IMR-90 (cell line): ENCODE measurements around the gene PTPN3. TPM values are rescaled to one million over a fixed set of nuclear protein-coding genes. Genes with fewer than 3 reads are reported as not detected.

ENCODE experiments used
- ATAC-seq: fragments of 200-7000 bp; cut with Tn5 transposase; 2 replicates; pipeline ENCODE4 v1.9.1; 2020; ENCODE audit warnings: low read depth, mild to moderate bottlenecking, moderate library complexity
- BruUV-seq: library from RNA; stranded (reverse); fragments of 400-500 nt; replicated peaks from 2 replicates; lab custom pipeline; 2021; lab: Mats Ljungman, UMichigan
- CTCF ChIA-PET: fragments of 300-600 bp; formaldehyde crosslinking; extraction: SDS; loops from one replicate; lab custom pipeline; 2021; ENCODE audit warnings: antibody characterized with exemption; lab: Yijun Ruan, JAX
- POLR2A ChIA-PET: fragments of 300-600 bp; sonication (Branson Sonifier 250); formaldehyde crosslinking; loops from one replicate; lab custom pipeline; 2022; ENCODE audit warnings: antibody characterized with exemption; ENCODE audit not compliant: unreplicated experiment; lab: Charles Lee
- DNase-seq: peaks from one replicate; pipeline ENCODE4 v3.0.0; 2013
- H2AFZ ChIP-seq: replicated peaks from 2 replicates; pipeline ENCODE3; 2013; ENCODE audit warnings: low read length, mild to moderate bottlenecking; ENCODE audit not compliant: poor library complexity
- H2AK5ac ChIP-seq: 2 replicates; pipeline ENCODE4 v1.6.1; 2013; ENCODE audit warnings: low read depth, low read length, inconsistent platforms
- H2AK9ac ChIP-seq: replicated peaks from 2 replicates; pipeline ENCODE3; 2013; ENCODE audit warnings: mild to moderate bottlenecking, low read depth, low read length, moderate library complexity; ENCODE audit not compliant: poor library complexity
- H2BK120ac ChIP-seq: 2 replicates; pipeline ENCODE4 v1.6.1; 2013; ENCODE audit warnings: low read depth, low read length, inconsistent platforms
- H2BK15ac ChIP-seq: 3 replicates; pipeline ENCODE4 v1.6.1; 2013; ENCODE audit warnings: low read depth, low read length, inconsistent platforms
- H2BK20ac ChIP-seq: 2 replicates; pipeline ENCODE4 v1.6.1; 2013; ENCODE audit warnings: low read depth, mild to moderate bottlenecking, inconsistent platforms, low read length, moderate library complexity
- H2BK5ac ChIP-seq: 2 replicates; pipeline ENCODE4 v1.6.1; 2013; ENCODE audit warnings: mild to moderate bottlenecking, low read depth, low read length, inconsistent platforms; ENCODE audit not compliant: poor library complexity, severe bottlenecking
- H3K14ac ChIP-seq: replicated peaks from 2 replicates; pipeline ENCODE4 v1.6.1; 2013; ENCODE audit warnings: low read depth, low read length, inconsistent platforms
- H3K18ac ChIP-seq: 2 replicates; pipeline ENCODE4 v1.6.1; 2013; ENCODE audit warnings: low read depth, low read length, control low read depth
- H3K23ac ChIP-seq: 2 replicates; pipeline ENCODE4 v1.6.1; 2013; ENCODE audit warnings: low read depth, low read length, inconsistent platforms
- H3K27ac ChIP-seq: 2 replicates; pipeline ENCODE4 v1.5.1; 2013; ENCODE audit warnings: mild to moderate bottlenecking, control low read depth, low read length; ENCODE audit not compliant: insufficient read depth
- H3K27me3 ChIP-seq: 2 replicates; pipeline ENCODE4 v1.6.1; 2013; ENCODE audit warnings: low read length; ENCODE audit not compliant: control insufficient read depth, insufficient read depth
- H3K36me3 ChIP-seq: 2 replicates; pipeline ENCODE4 v1.6.1; 2013; ENCODE audit warnings: low read length, mixed read lengths; ENCODE audit not compliant: control insufficient read depth, insufficient read depth
- H3K4ac ChIP-seq: 2 replicates; pipeline ENCODE4 v1.6.1; 2013; ENCODE audit warnings: low read depth, low read length, inconsistent platforms
- H3K4me1 ChIP-seq: 2 replicates; pipeline ENCODE4 v1.6.1; 2013; ENCODE audit warnings: low read length, mixed read lengths; ENCODE audit not compliant: control insufficient read depth, insufficient read depth
- H3K4me2 ChIP-seq: 2 replicates; pipeline ENCODE4 v1.6.1; 2013; ENCODE audit warnings: low read depth, mild to moderate bottlenecking, control low read depth, low read length, moderate library complexity
- H3K4me3 ChIP-seq: 2 replicates; pipeline ENCODE4 v1.5.1; 2013; ENCODE audit warnings: low read depth, mild to moderate bottlenecking, control low read depth, low read length, moderate library complexity; ENCODE audit not compliant: insufficient read depth
- H3K56ac ChIP-seq: 2 replicates; pipeline ENCODE4 v1.6.1; 2013; ENCODE audit warnings: low read length, inconsistent platforms; ENCODE audit not compliant: insufficient read depth; ENCODE audit errors: extremely low read depth
- H3K79me1 ChIP-seq, 2 experiments: 2 replicates each; pipeline ENCODE4 v1.6.1; 2013; ENCODE audit warnings: low read length in 2 of 2, inconsistent platforms in 1 of 2, low read depth in 1 of 2
- H3K9ac ChIP-seq: 2 replicates; pipeline ENCODE4 v1.6.1; 2013; ENCODE audit warnings: low read depth, low read length, control low read depth
- H3K9me1 ChIP-seq: 2 replicates; pipeline ENCODE4 v1.6.1; 2013; ENCODE audit warnings: low read length, inconsistent platforms; ENCODE audit not compliant: insufficient read depth
- H3K9me3 ChIP-seq: 2 replicates; pipeline ENCODE4 v1.6.1; 2013; ENCODE audit warnings: low read length; ENCODE audit not compliant: control insufficient read depth, insufficient read depth
- H4K20me1 ChIP-seq: 2 replicates; pipeline ENCODE4 v1.6.1; 2013; ENCODE audit warnings: low read length, inconsistent platforms; ENCODE audit not compliant: insufficient read depth
- H4K5ac ChIP-seq: 2 replicates; pipeline ENCODE4 v1.6.1; 2013; ENCODE audit warnings: mild to moderate bottlenecking, low read depth, low read length, control low read depth
- H4K8ac ChIP-seq, 2 experiments: 2 replicates each; pipeline ENCODE4 v1.6.1; 2013; ENCODE audit warnings: low read depth in 2 of 2, low read length in 2 of 2, control low read depth in 1 of 2, inconsistent platforms in 1 of 2
- H4K91ac ChIP-seq: 2 replicates; pipeline ENCODE4 v1.6.1; 2013; ENCODE audit warnings: low read depth, low read length, inconsistent platforms; ENCODE audit not compliant: insufficient read depth
- BHLHE40 ChIP-seq: fragments of 150-350 bp; IDR thresholded peaks from 2 replicates; pipeline ENCODE4 v1.6.1; 2016; ENCODE audit warnings: mild to moderate bottlenecking, low read depth, low read length
- FOS ChIP-seq: fragments of 150-350 bp; IDR thresholded peaks from 2 replicates; pipeline ENCODE4 v1.6.1; 2016; ENCODE audit warnings: low read depth, low read length
- MAZ ChIP-seq: IDR thresholded peaks from 2 replicates; pipeline ENCODE4 v1.6.1; 2012; ENCODE audit warnings: low read depth, mild to moderate bottlenecking, low read length, improper control_type of control experiment, moderate library complexity, borderline replicate concordance
- NFE2L2 ChIP-seq: fragments of 150-350 bp; IDR thresholded peaks from 2 replicates; pipeline ENCODE4 v1.6.1; 2016; ENCODE audit warnings: low read depth, mild to moderate bottlenecking, low read length
- POLR2A ChIP-seq: IDR thresholded peaks from 2 replicates; pipeline ENCODE4 v1.6.1; 2012; ENCODE audit warnings: mild to moderate bottlenecking, low read depth, low read length
- RAD21 ChIP-seq: IDR thresholded peaks from 2 replicates; pipeline ENCODE4 v1.6.1; 2012; ENCODE audit warnings: low read length, improper control_type of control experiment
- SMC3 ChIP-seq: fragments of 150-350 bp; IDR thresholded peaks from 2 replicates; pipeline ENCODE4 v1.6.1; 2016; ENCODE audit warnings: low read depth, mild to moderate bottlenecking, antibody characterized with exemption, low read length, moderate library complexity
- WGBS, 2 experiments: methylation state at CpG; one replicate each; pipeline versions ENCODE4 v1.1.5 to v1.1.7; 2013; ENCODE audit warnings: missing lambda C conversion rate in 2 of 2; ENCODE audit not compliant: insufficient read length in 1 of 2; ENCODE audit errors: extremely low coverage in 2 of 2; 5-methylcytosine and 5-hydroxymethylcytosine counted together
- dilution Hi-C: fragments of 300-500 bp; cut with HindIII; formaldehyde crosslinking; loops from one replicate; pipeline ENCODE4 v1.14.3; 2018; ENCODE audit warnings: low sequenced_read_pairs; ENCODE audit not compliant: unreplicated experiment
- in situ Hi-C: fragments of 300-500 bp; cut with MboI; formaldehyde crosslinking; loops from 3 replicates; pipeline ENCODE4 v1.14.3; 2019; ENCODE audit warnings: low sequenced_read_pairs, inconsistent platforms, mixed read lengths
- intact Hi-C: fragments of 100-400 bp; cut with micrococcal nuclease; formaldehyde crosslinking; loops from 2 replicates; pipeline ENCODE4 v1.10.0; 2022
- polyA plus RNA-seq, 3 experiments: library from polyadenylated mRNA; depleted of rRNA; stranded (reverse); fragments of >200 nt; gene quantifications; 2 replicates each; pipeline ENCODE4 v1.2.3, GENCODE V29; 2012; ENCODE audit warnings: low replicate concordance in 1 of 3
- total RNA-seq: library from RNA; depleted of rRNA; stranded (reverse); fragments of >200 nt; gene quantifications from 2 replicates; pipeline ENCODE4 v1.2.3, GENCODE V29; 2012
- TF ChIP-seq, protein P1 (sequence below): conservative IDR thresholded peaks from 2 replicates; pipeline ENCODE4 v1.5.1; 2012; ENCODE audit warnings: mild to moderate bottlenecking, low read depth, low read length, improper control_type of control experiment
- TF ChIP-seq, protein P2 (sequence below): fragments of 150-350 bp; IDR thresholded peaks from 2 replicates; pipeline ENCODE4 v1.6.1; 2016; ENCODE audit warnings: low read depth, mild to moderate bottlenecking, low read length, moderate library complexity, borderline replicate concordance

PTPN3 gene
- total and polyA plus RNA-seq, 2 of the 4 experiments (the other 2 are of a cell fraction), result 0.72 to 0.89 TPM

DNA sequence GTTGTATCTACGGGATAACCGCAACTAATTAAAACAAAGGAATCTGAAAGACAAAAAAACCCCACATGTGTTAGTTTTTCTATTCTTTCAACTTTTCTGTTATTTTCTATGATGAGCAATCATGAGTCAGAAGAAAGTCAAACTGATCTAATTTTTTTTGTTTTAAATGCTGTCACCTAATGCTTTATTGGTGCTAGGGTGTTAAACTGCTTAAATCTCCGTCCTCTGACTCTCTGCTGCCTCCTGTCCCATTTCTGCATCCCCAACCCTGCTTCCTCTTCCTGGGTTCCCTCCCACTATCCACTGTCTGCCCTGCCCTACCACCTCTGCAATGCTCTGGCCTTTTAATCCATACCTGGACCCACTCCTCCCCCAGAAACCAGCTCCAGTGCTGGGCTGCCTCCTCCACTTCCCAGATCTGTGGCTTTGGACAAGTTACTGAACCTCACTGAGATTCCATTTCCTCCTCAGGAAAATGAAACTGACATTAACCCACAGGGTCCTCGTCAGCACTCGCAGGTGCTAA, 15.7 kb downstream of the PTPN3 start:
- Histone ChIP-seq H2AK9ac (no peak overlapping the region), H2BK15ac (no peak overlapping the region), H2BK20ac (no peak overlapping the region), H4K20me1 (no peaks in the 10 kb centered on the region), H2AK5ac (no peak overlapping the region), H3K23ac (no peak overlapping the region), H3K56ac (no peak overlapping the region), H3K9me3 (no peaks in the 10 kb centered on the region), H3K4ac (no peak overlapping the region), H3K9ac (no peak overlapping the region), H3K27ac (no peak overlapping the region), H4K91ac (no peak overlapping the region), H3K4me3 (no peak overlapping the region), H3K14ac (no peak overlapping the region), H3K18ac (no peak overlapping the region), H3K27me3 (no peaks in the 10 kb centered on the region), H3K79me1 (no peaks in the 10 kb centered on the region), H3K4me2 (no peak overlapping the region), H2BK120ac (no peak overlapping the region), H4K8ac (no peak overlapping the region), H2AFZ (no peak overlapping the region), H4K5ac (no peak overlapping the region), H3K4me1 (no peaks in the 10 kb centered on the region), H3K36me3 (no peaks in the 10 kb centered on the region), H2BK5ac (no peak overlapping the region), H3K9me1 (no peaks in the 10 kb centered on the region)
- no peak for TF ChIP-seq RAD21
- no peak for TF ChIP-seq POLR2A
- no peak for TF ChIP-seq SMC3
- TF ChIP-seq, protein P1, sequence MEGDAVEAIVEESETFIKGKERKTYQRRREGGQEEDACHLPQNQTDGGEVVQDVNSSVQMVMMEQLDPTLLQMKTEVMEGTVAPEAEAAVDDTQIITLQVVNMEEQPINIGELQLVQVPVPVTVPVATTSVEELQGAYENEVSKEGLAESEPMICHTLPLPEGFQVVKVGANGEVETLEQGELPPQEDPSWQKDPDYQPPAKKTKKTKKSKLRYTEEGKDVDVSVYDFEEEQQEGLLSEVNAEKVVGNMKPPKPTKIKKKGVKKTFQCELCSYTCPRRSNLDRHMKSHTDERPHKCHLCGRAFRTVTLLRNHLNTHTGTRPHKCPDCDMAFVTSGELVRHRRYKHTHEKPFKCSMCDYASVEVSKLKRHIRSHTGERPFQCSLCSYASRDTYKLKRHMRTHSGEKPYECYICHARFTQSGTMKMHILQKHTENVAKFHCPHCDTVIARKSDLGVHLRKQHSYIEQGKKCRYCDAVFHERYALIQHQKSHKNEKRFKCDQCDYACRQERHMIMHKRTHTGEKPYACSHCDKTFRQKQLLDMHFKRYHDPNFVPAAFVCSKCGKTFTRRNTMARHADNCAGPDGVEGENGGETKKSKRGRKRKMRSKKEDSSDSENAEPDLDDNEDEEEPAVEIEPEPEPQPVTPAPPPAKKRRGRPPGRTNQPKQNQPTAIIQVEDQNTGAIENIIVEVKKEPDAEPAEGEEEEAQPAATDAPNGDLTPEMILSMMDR, result no peak
- TF ChIP-seq NFE2L2, result no peak
- TF ChIP-seq MAZ, result no peak
- TF ChIP-seq, protein P2, sequence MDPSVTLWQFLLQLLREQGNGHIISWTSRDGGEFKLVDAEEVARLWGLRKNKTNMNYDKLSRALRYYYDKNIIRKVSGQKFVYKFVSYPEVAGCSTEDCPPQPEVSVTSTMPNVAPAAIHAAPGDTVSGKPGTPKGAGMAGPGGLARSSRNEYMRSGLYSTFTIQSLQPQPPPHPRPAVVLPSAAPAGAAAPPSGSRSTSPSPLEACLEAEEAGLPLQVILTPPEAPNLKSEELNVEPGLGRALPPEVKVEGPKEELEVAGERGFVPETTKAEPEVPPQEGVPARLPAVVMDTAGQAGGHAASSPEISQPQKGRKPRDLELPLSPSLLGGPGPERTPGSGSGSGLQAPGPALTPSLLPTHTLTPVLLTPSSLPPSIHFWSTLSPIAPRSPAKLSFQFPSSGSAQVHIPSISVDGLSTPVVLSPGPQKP, result no peak
- TF ChIP-seq FOS, result no peak
- TF ChIP-seq BHLHE40, result no peak
- intact Hi-C loops, result no loop called here
- in situ Hi-C loops, result no loop called here
- CTCF ChIA-PET, result interaction anchor here (1.8 kb wide), 1 partner anchor 13 kb away, joined by 3 read pairs; no protein-coding TSS in a partner anchor
- POLR2A ChIA-PET, result no interaction called here
- no TSS peak for BruUV-seq
- DNase-seq, result no peak
- 80% methylated on average over 1 of the region's 5 CpGs; no CpG with 5 or more reads in 1 of the 2 experiments for WGBS, 2 experiments
- dilution Hi-C loops, result no loop called here
- ATAC-seq, result no peak
